Hepatocyte (in vitro differentiated cells): ENCODE measurements around the gene PRKG1. TPM values are rescaled to one million over a fixed set of nuclear protein-coding genes. Genes with fewer than 3 reads are reported as not detected.

ENCODE experiments used
- DNase-seq: peaks from one replicate; pipeline ENCODE4 v3.0.0-alpha.2; 2016; ENCODE audit warnings: low spot score
- H2AFZ ChIP-seq: fragments of 200-600 bp; sonication (generic); 2 replicates; pipeline ENCODE4 v1.6.0; 2016; ENCODE audit warnings: antibody characterized with exemption, mild to moderate bottlenecking
- H3K27ac ChIP-seq: fragments of 200-600 bp; sonication (generic); 2 replicates; pipeline ENCODE4 v1.5.1; 2016; ENCODE audit warnings: mild to moderate bottlenecking
- H3K27me3 ChIP-seq: fragments of 200-600 bp; sonication (generic); 2 replicates; pipeline ENCODE4 v1.6.1; 2016
- H3K36me3 ChIP-seq: fragments of 200-600 bp; sonication (generic); replicated peaks from 2 replicates; pipeline ENCODE4 v1.5.1; 2016; ENCODE audit warnings: low read depth; ENCODE audit not compliant: insufficient read depth
- H3K4me1 ChIP-seq: fragments of 200-600 bp; sonication (generic); 2 replicates; pipeline ENCODE4 v1.5.1; 2016; ENCODE audit warnings: mild to moderate bottlenecking, moderate library complexity; ENCODE audit not compliant: insufficient read depth
- H3K4me2 ChIP-seq: fragments of 200-600 bp; sonication (generic); 2 replicates; pipeline ENCODE4 v1.6.0; 2016
- H3K4me3 ChIP-seq: fragments of 200-600 bp; sonication (generic); 2 replicates; pipeline ENCODE4 v1.5.1; 2016; ENCODE audit warnings: mild to moderate bottlenecking
- H3K79me2 ChIP-seq: fragments of 200-600 bp; sonication (generic); 2 replicates; pipeline ENCODE4 v1.6.0; 2017; ENCODE audit warnings: mild to moderate bottlenecking
- H3K9me2 ChIP-seq: fragments of 200-600 bp; sonication (generic); replicated peaks from 2 replicates; pipeline ENCODE4 v1.6.0; 2017; ENCODE audit warnings: mild to moderate bottlenecking; ENCODE audit not compliant: insufficient read depth
- H3K9me3 ChIP-seq: fragments of 200-600 bp; sonication (generic); 2 replicates; pipeline ENCODE4 v1.5.1; 2016; ENCODE audit warnings: low read depth, mild to moderate bottlenecking
- H4K20me1 ChIP-seq: fragments of 200-600 bp; sonication (generic); 2 replicates; pipeline ENCODE4 v1.6.0; 2016; ENCODE audit warnings: mild to moderate bottlenecking; ENCODE audit not compliant: insufficient read depth, poor library complexity, severe bottlenecking
- CTCF ChIP-seq: fragments of 200-600 bp; sonication (generic); IDR thresholded peaks from 2 replicates; pipeline ENCODE4 v1.5.1; 2016; ENCODE audit warnings: antibody characterized with exemption, mild to moderate bottlenecking; ENCODE audit not compliant: poor library complexity
- EZH2 ChIP-seq: fragments of 200-600 bp; sonication (generic); IDR thresholded peaks from 2 replicates; pipeline ENCODE4 v1.6.1; 2016; ENCODE audit warnings: antibody characterized with exemption, mild to moderate bottlenecking, borderline replicate concordance
- EZH2phosphoT487 ChIP-seq: fragments of 200-600 bp; sonication (generic); IDR thresholded peaks from one replicate; pipeline ENCODE4 v1.6.1; 2018; ENCODE audit warnings: antibody characterized with exemption, mild to moderate bottlenecking, low read depth, moderate library complexity; ENCODE audit not compliant: unreplicated experiment, severe bottlenecking
- WGBS: methylation state at CpG from one replicate; pipeline ENCODE4 v1.1.6; 2016; ENCODE audit warnings: low lambda C conversion rate; ENCODE audit errors: missing lambda C conversion rate; 5-methylcytosine and 5-hydroxymethylcytosine counted together
- polyA plus RNA-seq: library from polyadenylated mRNA; unstranded; fragments of >200 nt; fragmentation: Nextera tagmentation; extraction: Ambion mirVana; gene quantifications from 2 replicates; pipeline ENCODE4 v1.2.1, GENCODE V29; 2016
- total RNA-seq: library from RNA; depleted of rRNA; stranded (reverse); fragments of >200 nt; gene quantifications from 2 replicates; pipeline ENCODE4 v1.2.3, GENCODE V29; 2014

The PRKG1 gene
- total and polyA plus RNA-seq, 2 experiments from 2014 or later, result 4.0 to 8.1 TPM

GRCh38 chr10:51860257-51860656 lies 786.0 kb downstream of the PRKG1 start:
- no peaks in the 10 kb centered on the region for H3K9me3 ChIP-seq
- no peaks in the 10 kb centered on the region for H3K4me1 ChIP-seq
- no peaks in the 10 kb centered on the region for H3K9me2 ChIP-seq
- H3K27me3 ChIP-seq, result no peaks in the 10 kb centered on the region
- H3K4me2 ChIP-seq, result no peak overlapping the region
- no peak overlapping the region for H3K4me3 ChIP-seq
- H3K27ac ChIP-seq, result no peak overlapping the region
- 79% methylated on average over 4 of the region's 4 CpGs for WGBS
- no peaks in the 10 kb centered on the region for H3K79me2 ChIP-seq
- DNase-seq, result no peak
- H4K20me1 ChIP-seq, result no peaks in the 10 kb centered on the region
- TF ChIP-seq EZH2 (no peak), EZH2phosphoT487 (no peak), CTCF (no peak)
- H3K36me3 ChIP-seq, result no peaks in the 10 kb centered on the region
- H2AFZ ChIP-seq, result no peak overlapping the region

- Histone ChIP-seq H3K9me2 (no peaks in the 10 kb centered on the region), H3K4me2 (no peak overlapping the region), H3K27me3 (no peaks in the 10 kb centered on the region), H2AFZ (no peak overlapping the region), H3K27ac (no peak overlapping the region), H3K4me3 (no peak overlapping the region), H3K79me2 (no peaks in the 10 kb centered on the region), H3K9me3 (no peaks in the 10 kb centered on the region), H4K20me1 (no peaks in the 10 kb centered on the region), H3K4me1 (no peaks in the 10 kb centered on the region), H3K36me3 (no peaks in the 10 kb centered on the region)
- 97% methylated on average over 1 of the region's 1 CpG for WGBS
- no peak for DNase-seq
- TF ChIP-seq EZH2phosphoT487 (no peak), CTCF (no peak), EZH2 (no peak)
Measured at GRCh38 chr10:51861051-51861450, 786.8 kb downstream of the PRKG1 start.

GRCh38 chr10:51861731-51862130 lies 787.4 kb downstream of the PRKG1 start:
- H3K27ac ChIP-seq, result no peak overlapping the region
- H3K4me3 ChIP-seq, result no peak overlapping the region
- no peak for DNase-seq
- H3K9me2 ChIP-seq, result no peaks in the 10 kb centered on the region
- H3K4me1 ChIP-seq, result no peaks in the 10 kb centered on the region
- H4K20me1 ChIP-seq, result no peaks in the 10 kb centered on the region
- no peaks in the 10 kb centered on the region for H3K36me3 ChIP-seq
- no peaks in the 10 kb centered on the region for H3K27me3 ChIP-seq
- no peak overlapping the region for H2AFZ ChIP-seq
- H3K79me2 ChIP-seq, result no peaks in the 10 kb centered on the region
- no peak for TF ChIP-seq EZH2
- no peak for TF ChIP-seq CTCF
- TF ChIP-seq EZH2phosphoT487, result no peak
- no peak overlapping the region for H3K4me2 ChIP-seq
- no peaks in the 10 kb centered on the region for H3K9me3 ChIP-seq
- WGBS, result 95% methylated on average over 4 of the region's 4 CpGs

GRCh38 chr10:51862149-51862548 lies 787.9 kb downstream of the PRKG1 start:
- Histone ChIP-seq H3K27me3 (no peaks in the 10 kb centered on the region), H3K27ac (no peak overlapping the region), H3K4me3 (no peak overlapping the region), H3K79me2 (no peaks in the 10 kb centered on the region), H4K20me1 (no peaks in the 10 kb centered on the region), H3K9me3 (no peaks in the 10 kb centered on the region), H3K4me1 (no peaks in the 10 kb centered on the region), H3K36me3 (no peaks in the 10 kb centered on the region), H3K4me2 (no peak overlapping the region), H2AFZ (no peak overlapping the region), H3K9me2 (no peaks in the 10 kb centered on the region)
- TF ChIP-seq EZH2, result no peak
- TF ChIP-seq EZH2phosphoT487, result no peak
- TF ChIP-seq CTCF, result no peak
- WGBS, result 90% methylated on average over 3 of the region's 3 CpGs
- DNase-seq, result no peak
